Measurements from ENCODE around the gene KHDRBS2. TPM values are rescaled to one million over a fixed set of nuclear protein-coding genes. Genes with fewer than 3 reads are reported as not detected.

The KHDRBS2 gene
- total RNA-seq, 1 donor from 2014 or later: 14.0 TPM

DNA sequence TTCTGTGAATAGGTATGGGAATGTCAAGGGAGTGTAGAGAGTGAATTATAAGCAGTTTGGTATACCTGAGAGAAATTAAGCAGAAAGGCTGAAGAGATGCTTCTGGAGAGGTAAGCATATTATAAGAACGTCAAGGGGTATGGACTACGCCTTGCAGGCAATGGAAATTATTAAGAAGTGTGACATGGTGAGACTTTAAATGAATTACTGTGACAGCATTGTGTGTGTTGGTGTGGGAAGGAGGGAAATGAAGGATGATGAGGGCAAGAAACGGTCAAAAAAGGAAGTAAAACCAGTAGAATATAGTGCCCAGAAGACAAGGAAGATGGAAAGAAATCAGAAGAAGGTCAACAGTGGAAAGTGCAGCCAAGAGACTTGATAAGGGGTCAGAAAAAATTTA lies 5.9 kb downstream of the KHDRBS2 start:
- Histone ChIP-seq H2AFZ (replicated peaks) (no peak overlapping the region), H3K79me2 (ENCODE audit: low read depth) (peaks cover 72% of the 10 kb centered on the region), H3K36me3 (no peaks in the 10 kb centered on the region), H3F3A (ENCODE audit: low read depth) (no peaks in the 10 kb centered on the region), H3K4me2 (no peak overlapping the region), H4K20me1 (ENCODE audit: low read depth) (no peaks in the 10 kb centered on the region), H3K4me1 (peaks cover 18% of the 10 kb centered on the region), H3K27me3 (peaks cover 8% of the 10 kb centered on the region), H3K9me3 (ENCODE audit: low read depth) (no peaks in the 10 kb centered on the region), H3K27ac (no peak overlapping the region), H3K9ac (no peak overlapping the region), H3K4me3 (no peak overlapping the region)
- H3K4me3 Mint-ChIP-seq: no peak overlapping the region
- H3K36me3 Mint-ChIP-seq: no peaks in the 10 kb centered on the region
- no peak for TF ChIP-seq EZH2 (IDR thresholded peaks at IDR 0.05)
- TF ChIP-seq EZH2phosphoT487 (IDR thresholded peaks at IDR 0.05): no peak
- TF ChIP-seq, protein P1, sequence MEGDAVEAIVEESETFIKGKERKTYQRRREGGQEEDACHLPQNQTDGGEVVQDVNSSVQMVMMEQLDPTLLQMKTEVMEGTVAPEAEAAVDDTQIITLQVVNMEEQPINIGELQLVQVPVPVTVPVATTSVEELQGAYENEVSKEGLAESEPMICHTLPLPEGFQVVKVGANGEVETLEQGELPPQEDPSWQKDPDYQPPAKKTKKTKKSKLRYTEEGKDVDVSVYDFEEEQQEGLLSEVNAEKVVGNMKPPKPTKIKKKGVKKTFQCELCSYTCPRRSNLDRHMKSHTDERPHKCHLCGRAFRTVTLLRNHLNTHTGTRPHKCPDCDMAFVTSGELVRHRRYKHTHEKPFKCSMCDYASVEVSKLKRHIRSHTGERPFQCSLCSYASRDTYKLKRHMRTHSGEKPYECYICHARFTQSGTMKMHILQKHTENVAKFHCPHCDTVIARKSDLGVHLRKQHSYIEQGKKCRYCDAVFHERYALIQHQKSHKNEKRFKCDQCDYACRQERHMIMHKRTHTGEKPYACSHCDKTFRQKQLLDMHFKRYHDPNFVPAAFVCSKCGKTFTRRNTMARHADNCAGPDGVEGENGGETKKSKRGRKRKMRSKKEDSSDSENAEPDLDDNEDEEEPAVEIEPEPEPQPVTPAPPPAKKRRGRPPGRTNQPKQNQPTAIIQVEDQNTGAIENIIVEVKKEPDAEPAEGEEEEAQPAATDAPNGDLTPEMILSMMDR (IDR thresholded peaks at IDR 0.05): no peak
- no peaks in the 10 kb centered on the region for H3K27me3 Mint-ChIP-seq (ENCODE audit: insufficient read depth, low read depth)
- peaks cover 13% of the 10 kb centered on the region for H3K4me1 Mint-ChIP-seq
- DNase-seq (ENCODE audit: low spot score): no peak
- no peak overlapping the region for H3K27ac Mint-ChIP-seq
- H3K9me3 Mint-ChIP-seq: no peaks in the 10 kb centered on the region

DNA sequence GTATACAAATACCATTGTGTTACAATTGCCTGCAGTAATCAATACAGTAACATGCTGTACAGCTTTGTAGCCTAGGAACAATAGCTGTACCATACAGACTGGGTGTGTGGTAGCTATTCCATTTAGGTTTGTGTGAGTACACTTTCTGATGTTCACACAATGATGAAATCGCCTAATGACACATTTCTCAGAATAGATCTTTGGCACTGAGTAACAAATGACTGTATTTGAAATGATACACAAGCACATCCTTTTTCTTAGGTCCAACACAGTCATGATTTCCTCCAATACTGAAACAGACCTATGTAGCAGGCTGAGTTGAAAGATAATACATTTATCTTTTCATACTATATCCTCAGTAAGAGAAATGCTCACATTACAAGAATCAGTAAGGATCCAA lies 13.9 kb downstream of the KHDRBS2 start:
- no peaks in the 10 kb centered on the region for H3K36me3 Mint-ChIP-seq
- no peak overlapping the region for H3K27ac Mint-ChIP-seq
- no peak for DNase-seq (ENCODE audit: low spot score)
- Histone ChIP-seq H3K27me3 (no peaks in the 10 kb centered on the region), H3K36me3 (no peaks in the 10 kb centered on the region), H3K79me2 (ENCODE audit: low read depth) (peaks cover 13% of the 10 kb centered on the region), H3K9me3 (ENCODE audit: low read depth) (no peaks in the 10 kb centered on the region), H2AFZ (replicated peaks) (no peak overlapping the region), H3K4me2 (no peak overlapping the region), H3K9ac (no peak overlapping the region), H3K4me3 (no peak overlapping the region), H4K20me1 (ENCODE audit: low read depth) (no peaks in the 10 kb centered on the region), H3K27ac (no peak overlapping the region), H3K4me1 (no peaks in the 10 kb centered on the region), H3F3A (ENCODE audit: low read depth) (no peaks in the 10 kb centered on the region)
- no peaks in the 10 kb centered on the region for H3K27me3 Mint-ChIP-seq (ENCODE audit: insufficient read depth, low read depth)
- H3K4me1 Mint-ChIP-seq: no peaks in the 10 kb centered on the region
- H3K9me3 Mint-ChIP-seq: no peaks in the 10 kb centered on the region
- H3K4me3 Mint-ChIP-seq: no peak overlapping the region
- TF ChIP-seq, protein P1 (IDR thresholded peaks at IDR 0.05): no peak
- TF ChIP-seq EZH2phosphoT487 (IDR thresholded peaks at IDR 0.05): no peak
- TF ChIP-seq EZH2 (IDR thresholded peaks at IDR 0.05): no peak

DNA sequence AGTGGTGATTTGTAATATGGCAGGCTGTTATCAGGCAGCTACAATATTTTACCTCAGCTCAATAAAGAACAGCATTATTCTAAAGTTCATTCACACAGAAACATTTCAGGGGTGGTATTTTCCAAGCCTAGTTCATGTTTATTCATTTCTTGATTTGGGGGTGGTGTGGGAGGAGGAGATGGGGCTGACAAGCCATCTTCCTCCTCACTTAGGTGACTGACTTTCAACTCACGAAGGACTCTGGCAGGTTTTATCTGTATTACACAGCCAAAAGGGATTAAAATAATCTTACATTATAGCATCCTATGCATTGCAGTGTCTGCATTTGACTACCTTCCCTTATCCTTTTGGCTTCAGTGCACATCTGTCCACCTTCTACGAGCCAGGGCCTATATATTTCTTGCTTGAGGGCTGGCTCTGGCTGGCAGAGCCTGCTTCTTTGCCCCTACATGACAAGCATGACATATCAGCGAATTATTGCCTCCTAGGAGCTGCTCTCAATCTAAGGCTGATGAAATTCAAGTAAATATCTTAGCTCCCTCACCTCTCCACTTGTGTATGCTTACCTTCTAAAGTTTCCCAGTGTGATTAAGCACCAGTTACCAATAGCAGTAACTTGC lies 20.0 kb downstream of the KHDRBS2 start:
- no peak overlapping the region for H2AFZ ChIP-seq (replicated peaks)
- H3F3A ChIP-seq (ENCODE audit: low read depth): no peaks in the 10 kb centered on the region
- peaks cover 5% of the 10 kb centered on the region for H4K20me1 ChIP-seq (ENCODE audit: low read depth)
- no peak overlapping the region for H3K4me3 Mint-ChIP-seq
- H3K9me3 Mint-ChIP-seq: no peaks in the 10 kb centered on the region
- no peak for DNase-seq (ENCODE audit: low spot score)
- no peak overlapping the region for H3K4me3 ChIP-seq
- H3K27ac ChIP-seq: no peak overlapping the region
- peak overlapping the region; percentile 61 for H3K27ac Mint-ChIP-seq
- H3K4me1 Mint-ChIP-seq: peaks cover 5% of the 10 kb centered on the region
- no peaks in the 10 kb centered on the region for H3K4me1 ChIP-seq
- H3K36me3 Mint-ChIP-seq: no peaks in the 10 kb centered on the region
- no peaks in the 10 kb centered on the region for H3K36me3 ChIP-seq
- H3K79me2 ChIP-seq (ENCODE audit: low read depth): peaks cover 8% of the 10 kb centered on the region
- no peak overlapping the region for H3K4me2 ChIP-seq
- TF ChIP-seq, protein P1 (IDR thresholded peaks at IDR 0.05): no peak
- TF ChIP-seq EZH2 (IDR thresholded peaks at IDR 0.05) (no peak), EZH2phosphoT487 (IDR thresholded peaks at IDR 0.05) (no peak)
- no peaks in the 10 kb centered on the region for H3K27me3 ChIP-seq
- no peak overlapping the region for H3K9ac ChIP-seq
- no peaks in the 10 kb centered on the region for H3K9me3 ChIP-seq (ENCODE audit: low read depth)
- H3K27me3 Mint-ChIP-seq (ENCODE audit: insufficient read depth, low read depth): no peaks in the 10 kb centered on the region

Measured in neural progenitor cell (in vitro differentiated cells).